Non-pigmented ciliary epithelial cell (primary cell): Measurements from ENCODE around the gene IFITM5.

Experiments
- DNase-seq: peaks from one replicate; pipeline ENCODE4 v3.0.0-alpha.2; 2010; ENCODE audit warnings: low read depth

Gene IFITM5

DNA sequence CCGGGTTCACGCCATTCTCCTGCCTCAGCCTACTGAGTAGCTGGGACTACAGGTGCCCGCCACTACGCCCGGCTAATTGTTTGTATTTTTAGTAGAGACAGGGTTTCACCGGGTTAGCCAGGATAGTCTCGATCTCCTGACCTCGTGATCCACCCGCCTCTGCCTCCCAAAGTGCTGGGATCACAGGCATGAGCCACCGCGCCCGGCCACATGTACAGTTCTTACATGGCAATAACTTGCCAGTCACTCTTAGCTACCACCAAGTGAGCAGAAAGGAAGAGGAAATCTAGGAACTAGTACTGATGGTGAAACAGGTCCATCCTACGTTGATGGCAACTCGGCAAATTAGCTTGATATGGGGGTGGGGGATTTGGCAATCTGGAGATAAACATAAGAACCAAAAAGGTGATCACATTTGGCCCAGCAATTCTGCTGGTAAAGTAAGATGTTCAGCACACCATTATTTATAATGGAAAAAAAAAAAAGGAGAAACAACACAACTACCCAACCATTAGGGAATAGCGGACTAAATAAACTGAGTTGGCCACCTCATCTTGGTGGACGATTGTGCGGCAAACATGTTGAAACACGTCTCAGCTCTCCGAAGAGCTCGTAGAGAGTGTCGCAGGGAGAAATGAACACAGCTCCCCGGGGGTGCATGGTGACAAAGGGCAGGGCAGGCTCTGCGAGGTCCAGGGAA is 15.8 kb downstream of the IFITM5 start:
- no peak for DNase-seq

DNA sequence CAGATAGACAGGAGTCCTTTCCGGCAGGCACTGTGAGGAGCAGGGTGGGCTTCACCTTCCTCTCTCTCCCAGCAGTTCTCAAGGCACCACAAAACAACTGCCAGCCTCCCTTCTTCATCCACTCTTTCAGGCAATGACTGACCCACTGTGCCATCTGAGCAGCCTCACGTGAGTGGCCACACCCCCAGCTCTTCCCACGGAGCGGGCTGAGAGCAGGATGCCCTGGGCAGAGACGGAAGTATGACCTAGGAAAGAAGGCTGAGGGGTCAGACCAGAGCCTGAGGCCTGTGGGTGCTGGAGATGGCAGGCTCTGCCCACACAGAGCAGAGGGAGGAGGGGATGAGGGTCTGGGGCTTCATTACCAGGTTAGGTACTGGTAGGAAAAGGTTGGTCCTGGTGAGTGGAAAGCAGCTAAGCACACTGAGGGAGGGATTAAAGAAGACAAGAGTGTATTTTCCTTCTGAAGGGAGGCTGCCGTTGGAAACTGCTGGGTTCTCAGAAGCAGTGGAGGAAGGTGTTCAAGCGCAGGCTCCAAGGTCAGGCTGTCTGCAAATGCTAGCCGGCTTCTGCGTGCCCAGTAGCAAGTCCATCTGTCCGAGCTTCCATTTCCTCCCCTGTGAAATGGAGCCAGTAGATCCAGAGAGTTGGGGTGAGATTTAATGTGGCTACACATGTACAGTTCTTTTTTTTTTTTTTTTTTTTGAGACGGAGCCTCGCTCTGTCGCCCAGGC is 16.5 kb downstream of the IFITM5 start:
- DNase-seq = no peak

DNA sequence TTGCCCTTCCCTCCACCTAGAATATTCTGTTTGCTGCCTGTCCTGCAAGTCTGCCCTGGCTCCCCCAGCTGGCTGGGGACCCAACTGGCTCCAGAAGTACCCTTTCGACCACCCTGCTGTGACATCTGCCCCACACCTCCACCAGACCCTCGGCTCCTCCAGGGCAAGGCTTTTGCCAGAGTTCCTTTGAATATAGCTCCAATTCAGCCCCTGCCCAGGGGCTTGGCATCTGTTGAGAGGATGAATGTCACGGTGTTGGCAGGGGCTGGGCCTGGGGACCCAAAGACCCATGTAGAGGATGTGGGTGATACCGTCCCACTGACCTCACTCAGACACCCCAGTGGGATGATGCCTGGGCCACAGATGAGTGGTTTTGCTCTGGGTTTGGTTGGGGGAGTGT is 17.2 kb downstream of the IFITM5 start:
- DNase-seq = no peak

DNA sequence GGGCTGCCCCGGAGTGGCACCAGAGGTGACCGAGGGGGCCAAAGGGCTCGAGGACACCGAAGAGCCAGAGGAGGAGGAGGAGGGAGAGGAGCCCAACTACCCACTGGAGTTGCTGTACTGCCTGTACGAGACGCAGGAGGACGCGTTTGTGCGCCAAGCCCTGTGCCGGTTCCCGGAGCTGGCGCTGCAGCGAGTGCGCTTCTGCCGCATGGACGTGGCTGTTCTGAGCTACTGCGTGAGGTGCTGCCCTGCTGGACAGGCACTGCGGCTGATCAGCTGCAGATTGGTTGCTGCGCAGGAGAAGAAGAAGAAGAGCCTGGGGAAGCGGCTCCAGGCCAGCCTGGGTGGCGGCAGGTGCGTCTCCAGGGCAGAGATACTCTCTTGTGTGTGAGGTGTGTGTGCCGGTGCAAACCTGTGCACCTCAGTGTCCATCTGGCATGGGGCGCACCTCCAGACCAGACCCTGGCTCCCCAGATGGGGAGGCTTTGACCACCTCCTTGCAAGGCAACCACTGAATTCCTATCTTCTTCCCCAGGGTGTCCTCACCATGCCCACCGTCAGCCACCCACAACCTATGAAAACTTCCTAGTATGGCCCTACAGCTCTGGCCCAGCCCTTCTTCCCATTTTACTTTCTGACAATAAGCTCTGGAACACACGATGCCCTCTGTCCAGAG is 17.7 kb downstream of the IFITM5 start:
- DNase-seq = no peak

DNA sequence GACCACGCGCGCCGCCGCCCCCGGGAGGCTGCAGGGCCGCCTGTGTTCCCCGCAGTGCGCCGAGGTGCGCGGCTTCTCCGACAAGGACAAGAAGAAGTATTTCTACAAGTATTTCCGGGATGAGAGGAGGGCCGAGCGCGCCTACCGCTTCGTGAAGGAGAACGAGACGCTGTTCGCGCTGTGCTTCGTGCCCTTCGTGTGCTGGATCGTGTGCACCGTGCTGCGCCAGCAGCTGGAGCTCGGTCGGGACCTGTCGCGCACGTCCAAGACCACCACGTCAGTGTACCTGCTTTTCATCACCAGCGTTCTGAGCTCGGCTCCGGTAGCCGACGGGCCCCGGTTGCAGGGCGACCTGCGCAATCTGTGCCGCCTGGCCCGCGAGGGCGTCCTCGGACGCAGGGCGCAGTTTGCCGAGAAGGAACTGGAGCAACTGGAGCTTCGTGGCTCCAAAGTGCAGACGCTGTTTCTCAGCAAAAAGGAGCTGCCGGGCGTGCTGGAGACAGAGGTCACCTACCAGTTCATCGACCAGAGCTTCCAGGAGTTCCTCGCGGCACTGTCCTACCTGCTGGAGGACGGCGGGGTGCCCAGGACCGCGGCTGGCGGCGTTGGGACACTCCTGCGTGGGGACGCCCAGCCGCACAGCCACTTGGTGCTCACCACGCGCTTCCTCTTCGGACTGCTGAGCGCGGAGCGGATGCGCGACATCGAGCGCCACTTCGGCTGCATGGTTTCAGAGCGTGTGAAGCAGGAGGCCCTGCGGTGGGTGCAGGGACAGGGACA is 18.4 kb downstream of the IFITM5 start:
- DNase-seq = no peak

DNA sequence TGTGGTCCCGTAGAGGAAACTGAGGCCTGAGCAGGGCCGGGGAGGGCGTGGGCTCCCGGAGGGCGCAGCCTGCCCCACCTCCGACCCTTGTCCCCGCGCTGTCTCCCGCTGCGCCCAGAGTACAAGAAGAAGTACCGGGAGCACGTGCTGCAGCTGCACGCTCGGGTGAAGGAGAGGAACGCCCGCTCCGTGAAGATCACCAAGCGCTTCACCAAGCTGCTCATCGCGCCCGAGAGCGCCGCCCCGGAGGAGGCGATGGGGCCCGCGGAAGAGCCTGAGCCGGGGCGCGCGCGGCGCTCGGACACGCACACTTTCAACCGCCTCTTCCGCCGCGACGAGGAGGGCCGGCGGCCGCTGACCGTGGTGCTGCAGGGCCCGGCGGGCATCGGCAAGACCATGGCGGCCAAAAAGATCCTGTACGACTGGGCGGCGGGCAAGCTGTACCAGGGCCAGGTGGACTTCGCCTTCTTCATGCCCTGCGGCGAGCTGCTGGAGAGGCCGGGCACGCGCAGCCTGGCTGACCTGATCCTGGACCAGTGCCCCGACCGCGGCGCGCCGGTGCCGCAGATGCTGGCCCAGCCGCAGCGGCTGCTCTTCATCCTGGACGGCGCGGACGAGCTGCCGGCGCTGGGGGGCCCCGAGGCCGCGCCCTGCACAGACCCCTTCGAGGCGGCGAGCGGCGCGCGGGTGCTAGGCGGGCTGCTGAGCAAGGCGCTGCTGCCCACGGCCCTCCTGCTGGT is 19.2 kb downstream of the IFITM5 start:
- DNase-seq = no peak

DNA sequence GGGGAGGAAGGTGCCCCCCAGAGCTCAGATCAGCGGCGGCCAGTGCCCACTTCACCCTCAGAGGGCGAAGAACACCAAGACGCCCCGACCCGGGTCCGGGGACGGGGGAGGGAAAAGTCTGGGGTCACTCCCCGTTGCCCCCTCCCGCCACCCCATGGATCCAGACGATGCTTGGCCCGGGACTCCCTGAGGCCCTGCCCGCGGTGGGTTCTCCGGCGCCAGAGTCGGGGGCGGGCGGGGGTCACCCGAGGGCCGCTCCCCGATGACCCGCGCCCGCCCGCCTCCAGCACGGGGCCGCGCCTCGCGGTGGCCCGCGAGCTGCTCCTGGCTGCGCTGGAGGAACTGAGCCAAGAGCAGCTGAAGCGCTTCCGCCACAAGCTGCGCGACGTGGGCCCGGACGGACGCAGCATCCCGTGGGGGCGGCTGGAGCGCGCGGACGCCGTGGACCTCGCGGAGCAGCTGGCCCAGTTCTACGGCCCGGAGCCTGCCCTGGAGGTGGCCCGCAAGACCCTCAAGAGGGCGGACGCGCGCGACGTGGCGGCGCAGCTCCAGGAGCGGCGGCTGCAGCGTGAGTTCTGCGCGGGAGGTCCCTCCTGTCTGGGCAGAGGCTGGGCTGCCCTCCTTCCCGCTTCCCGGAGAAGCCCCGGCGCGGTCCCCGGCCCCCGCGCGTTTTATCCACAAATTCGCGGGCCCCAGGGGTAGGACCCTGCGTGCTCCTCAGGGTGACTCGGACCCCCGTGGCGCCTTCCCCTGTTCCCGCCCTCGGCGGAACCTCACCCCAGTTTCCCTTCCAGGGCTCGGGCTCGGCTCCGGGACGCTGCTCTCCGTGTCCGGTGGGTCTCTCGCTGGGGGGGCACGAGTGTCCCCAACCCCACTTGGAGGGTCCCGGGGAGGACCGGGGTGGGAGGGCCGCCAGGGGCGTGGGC is 20.0 kb downstream of the IFITM5 start:
- DNase-seq = no peak

DNA sequence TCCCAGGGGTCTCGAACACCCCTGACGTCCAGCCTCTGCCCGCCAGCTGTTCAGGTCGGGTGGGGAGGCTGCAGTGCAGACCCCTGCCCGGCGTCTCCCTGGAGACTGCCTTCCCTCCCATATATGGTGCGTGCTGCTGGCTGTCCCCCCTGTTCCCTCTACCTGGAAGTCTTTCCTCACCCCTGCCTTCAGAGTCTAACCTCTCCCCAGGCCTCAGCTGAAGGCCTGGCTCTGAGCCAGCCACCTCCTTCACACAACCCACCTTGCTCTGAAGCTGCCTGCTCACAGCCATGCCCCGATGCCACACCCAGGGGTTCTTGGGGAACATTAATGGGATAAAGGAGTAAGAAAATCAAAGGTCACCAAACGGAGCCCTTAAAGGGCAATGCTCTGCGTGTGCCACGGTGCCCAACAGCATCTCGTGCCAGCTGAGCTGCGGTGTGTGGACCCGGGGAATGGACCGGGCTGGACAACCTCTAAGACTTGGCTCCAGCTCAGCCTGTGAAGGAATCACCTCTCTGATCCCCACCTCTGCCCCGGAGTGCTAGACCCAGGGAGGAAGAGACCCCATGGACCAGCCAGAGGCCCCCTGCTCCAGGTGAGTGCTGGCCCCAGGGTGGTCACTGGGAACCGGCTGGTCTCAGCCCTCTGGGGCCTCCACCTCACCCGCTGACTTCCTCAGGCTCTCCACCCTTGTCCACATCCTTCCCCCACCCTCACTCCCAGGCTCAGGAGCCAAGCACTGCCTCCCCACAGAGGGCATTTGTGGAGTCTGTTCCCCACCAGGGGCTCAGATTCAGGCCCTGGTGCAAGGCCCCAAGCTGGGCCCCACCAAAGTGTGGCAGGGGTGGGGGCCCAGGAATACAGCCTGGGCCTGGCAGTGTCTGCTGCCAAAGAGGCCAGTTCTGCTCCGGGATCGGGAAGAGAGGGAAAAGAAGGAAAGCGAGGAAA is 21.1 kb downstream of the IFITM5 start, which contains the start of gene NLRP6:
TSS of gene NLRP6 (plus strand) at position 407 of the 951 bp plus-strand sequence. CDS start at position 570, 163 bp downstream.
- no peak for DNase-seq

DNA sequence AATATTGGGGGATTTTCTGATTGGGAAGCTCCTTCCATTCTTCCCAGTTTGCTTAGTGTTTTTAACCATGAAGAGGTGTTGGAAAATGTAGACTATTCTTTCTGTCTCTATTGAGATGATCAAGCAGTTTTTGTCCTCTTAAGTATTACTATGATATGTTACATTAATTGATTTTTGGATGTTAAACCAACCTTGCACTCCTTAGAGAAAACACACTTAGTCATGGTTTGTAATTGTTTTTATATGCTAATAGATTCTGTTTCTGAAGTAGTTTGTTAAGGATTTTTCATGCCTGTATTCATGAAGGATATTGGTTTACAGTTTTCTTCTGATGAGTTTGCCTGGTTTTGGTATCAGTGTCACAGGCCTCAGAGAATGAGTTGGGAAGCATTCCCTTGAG is 23.1 kb downstream of the IFITM5 start:
- DNase-seq = no peak

DNA sequence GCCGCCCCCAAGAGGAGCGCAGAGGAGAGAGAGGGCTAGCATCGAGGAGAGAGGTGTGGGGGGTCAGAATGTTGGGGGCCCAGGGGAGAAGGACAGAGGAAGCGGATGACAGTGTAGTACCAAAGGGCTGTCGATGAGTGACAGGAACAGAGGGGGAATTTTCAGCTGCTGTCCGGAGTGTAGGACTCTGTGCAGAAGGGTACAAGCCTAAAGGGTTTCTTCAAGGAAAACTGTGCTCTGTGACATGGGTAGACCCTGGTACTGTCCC is 26.5 kb downstream of the IFITM5 start:
- no peak for DNase-seq

DNA sequence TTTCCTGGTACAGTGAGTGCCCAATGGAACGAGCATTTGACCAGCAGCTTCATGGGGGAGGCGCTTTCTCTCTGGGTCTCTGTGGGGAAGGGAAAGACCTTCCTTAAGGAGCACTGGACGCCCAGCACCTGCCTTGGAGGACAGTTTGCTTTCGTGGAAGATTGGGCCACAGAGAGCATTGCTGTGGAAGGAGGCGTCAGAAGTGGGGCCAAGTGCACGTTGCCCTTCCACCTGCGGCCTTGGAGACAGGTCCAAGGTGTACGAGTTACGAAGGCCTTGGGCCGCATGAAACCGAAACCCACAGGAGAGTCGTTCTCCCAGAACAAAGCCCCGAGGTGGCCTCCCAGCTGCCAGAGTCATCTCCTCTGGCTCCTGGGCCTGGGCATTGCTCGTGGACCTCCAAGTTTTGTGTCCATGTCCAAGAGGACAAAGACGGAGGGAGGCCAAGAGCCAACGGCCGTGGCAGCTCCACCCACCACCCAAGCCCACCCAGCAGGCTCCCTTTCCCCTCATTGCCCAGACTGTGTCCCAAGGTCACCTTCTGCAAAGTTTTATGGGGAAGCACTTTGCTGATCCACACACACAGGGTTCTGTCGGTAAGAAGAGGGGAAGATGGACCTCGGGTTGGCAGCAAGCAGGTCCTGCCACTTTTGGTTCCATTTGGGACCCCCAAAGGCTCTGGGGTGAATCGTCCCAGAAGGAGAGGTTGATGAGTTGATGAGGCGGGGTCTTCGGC is 27.0 kb downstream of the IFITM5 start:
- DNase-seq = no peak

DNA sequence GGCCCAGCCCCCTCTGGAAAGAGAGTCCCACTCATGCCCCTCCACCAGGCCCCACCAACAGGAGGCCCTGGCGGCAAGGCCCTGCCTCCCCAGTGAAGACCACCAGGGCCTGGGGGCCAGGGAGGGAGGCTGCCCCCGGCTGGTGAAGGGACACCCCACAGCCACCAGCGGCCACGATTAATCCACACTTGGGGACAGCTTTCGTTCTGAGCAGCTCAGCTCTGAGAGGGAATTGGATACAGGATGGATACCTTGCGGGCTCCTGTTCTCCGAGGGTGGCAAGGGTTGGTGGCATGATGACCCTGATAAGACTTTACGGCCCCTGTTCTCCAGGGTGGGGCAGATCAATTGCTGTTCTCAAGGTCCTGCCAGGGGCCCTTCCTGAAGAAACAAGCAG is 28.0 kb downstream of the IFITM5 start:
- no peak for DNase-seq

DNA sequence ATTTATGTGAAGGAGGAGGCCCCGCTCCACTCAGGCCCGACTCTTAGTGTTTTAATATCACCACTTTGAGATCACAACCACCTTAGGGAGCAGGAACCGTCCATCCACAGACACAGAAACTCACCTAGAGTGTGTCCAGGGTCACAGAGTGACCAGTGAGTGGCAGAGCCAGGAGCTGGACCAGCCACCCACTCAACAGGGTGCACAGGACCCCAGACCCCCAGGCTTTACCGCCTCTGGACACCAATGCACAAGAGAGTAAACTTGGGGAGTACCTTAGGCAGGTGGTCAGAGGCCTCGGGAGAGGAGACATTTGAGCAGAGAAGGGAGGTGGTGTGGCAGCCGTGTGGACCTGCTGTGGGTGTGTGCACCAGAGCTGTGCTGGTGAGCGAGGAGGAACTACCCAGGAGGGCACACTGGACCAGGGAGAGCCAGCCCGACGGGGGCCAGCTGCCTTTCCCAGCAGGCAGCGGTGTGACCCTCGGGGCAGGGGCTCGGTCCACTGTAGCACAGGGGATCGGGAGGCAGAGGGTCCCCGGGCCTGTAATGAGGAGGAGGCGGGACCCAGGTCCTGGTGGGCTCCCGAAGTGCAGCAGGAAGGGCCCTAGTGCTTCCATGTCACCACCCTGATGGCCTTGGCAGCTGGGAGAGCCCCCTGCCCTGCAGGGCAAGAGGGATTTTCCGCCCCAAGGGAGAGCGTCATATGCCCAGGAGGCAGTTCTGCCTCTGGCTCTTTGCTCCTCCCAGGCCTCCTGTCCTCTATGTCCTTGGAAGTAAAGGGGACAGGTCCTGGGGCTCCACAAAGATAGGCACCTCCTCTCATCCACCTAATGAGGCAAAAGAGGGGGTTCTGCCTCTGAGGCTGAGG is 28.6 kb downstream of the IFITM5 start:
- DNase-seq = no peak

DNA sequence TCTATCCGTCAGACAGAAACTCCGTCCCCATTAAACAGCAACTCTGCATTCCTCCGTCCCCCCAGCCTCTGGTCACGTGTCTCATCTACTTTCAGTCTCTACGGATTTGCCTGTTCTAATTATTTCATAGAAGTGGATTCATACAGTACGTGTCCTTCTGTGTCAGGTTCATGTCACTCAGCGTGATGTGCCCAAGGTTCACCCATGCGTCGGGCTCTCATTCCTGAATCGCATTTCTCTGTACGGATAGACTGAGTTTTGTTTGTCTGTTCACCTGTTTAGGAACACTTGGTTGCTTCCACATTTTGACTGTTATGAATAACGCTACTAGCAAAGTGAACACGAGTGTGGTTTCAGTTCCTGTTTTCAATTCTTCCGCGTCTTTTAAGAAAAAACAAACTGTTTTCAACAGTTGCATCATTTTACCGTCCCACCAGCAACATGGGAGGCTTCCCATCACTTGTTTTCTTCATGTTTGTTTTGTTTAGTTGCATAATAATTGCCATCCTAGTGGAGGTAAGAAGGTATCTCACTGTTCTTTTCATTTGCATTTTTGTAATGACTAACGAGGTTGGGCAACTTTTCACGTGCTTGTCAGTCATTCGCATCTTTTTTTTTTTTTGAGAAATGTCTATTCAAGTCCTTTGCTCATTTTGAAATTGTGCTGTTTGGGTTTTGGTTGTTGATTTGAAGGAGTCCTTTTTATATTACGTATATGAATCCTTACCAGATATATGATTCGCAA is 30.0 kb downstream of the IFITM5 start:
- DNase-seq = no peak

DNA sequence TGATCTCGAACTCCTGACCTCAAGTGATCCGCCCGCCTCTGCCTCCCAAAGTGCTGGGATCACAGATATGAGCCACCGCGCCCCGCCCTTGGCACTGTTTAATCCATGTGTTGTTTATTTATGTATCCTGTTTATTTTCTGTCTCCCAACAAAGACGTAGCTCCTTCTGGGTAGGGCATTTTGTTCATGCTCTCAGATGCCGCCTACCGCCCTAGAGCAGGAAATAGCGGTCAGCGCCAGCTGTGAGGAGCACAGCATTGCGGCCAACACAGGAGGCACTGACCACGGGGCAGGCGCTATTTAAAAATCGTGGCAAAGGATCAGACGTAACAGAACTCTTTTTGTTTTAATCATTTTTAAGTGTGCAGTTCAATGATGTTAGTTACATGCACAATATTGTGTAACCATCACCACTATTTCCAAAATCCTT is 30.6 kb downstream of the IFITM5 start:
- DNase-seq = peak; percentile 8

DNA sequence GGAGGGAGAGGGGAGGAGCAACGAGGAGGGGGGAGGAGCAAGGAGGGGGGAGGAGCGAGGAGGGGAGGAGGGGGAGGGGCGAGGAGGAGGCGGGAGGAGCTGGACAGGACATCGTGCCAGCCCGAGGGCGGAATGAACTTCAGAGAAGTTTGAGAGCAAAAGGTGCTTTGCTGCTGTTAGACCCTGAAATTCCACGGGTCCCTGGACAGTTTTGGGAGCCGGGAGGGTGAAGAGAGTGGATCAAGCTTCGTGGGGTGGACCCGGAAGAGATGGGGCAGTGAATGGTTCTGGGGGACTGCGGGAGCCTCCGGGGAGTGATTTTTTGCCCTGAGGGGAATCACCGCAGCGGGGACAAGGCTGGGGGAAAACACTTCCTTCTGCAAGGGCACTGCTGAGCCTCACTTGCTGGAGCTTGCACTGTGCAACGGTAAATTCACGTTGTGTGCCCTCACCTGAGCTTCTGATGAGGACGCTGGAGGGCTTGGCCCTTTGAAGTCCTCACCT is 31.8 kb downstream of the IFITM5 start:
- no peak for DNase-seq
